ENCODE measurements around the gene PGD.
"Not testable (repeated sequence)": the region's sequence is repeated elsewhere in the genome, so short reads cannot be mapped to it uniquely, and the experiment has no call there.

Gene PGD

GRCh38 chr1:10361515-10361914, 37.3 kb upstream of the PGD start:
- H3K4me2 ChIP-seq (ENCODE audit: low read length, poor library complexity, severe bottlenecking): no peak overlapping the region
- no peaks in the 10 kb centered on the region for H3K79me1 ChIP-seq (replicated peaks; ENCODE audit: low read length, poor library complexity, severe bottlenecking)
- over 99% methylated on average over 10 of the region's 10 CpGs for WGBS

DNA sequence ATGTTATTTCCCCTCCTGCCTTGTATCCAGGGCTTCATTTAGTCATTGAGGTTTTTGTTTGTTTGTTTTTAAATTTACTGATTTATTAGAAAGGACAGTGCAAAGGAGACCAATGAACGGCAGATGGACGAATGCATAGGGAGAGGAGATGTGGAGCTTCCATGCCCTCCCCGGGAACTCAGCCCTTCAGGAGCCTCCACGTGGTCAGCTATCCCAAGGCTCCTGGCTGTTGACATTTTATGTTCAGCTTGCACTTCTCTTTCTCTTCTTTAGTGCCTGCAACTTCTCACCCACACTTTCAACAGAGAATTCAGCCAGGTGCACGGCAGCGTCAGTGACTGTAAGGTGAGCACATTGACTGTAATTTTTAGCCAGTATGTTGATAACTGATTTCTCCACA, 30.7 kb upstream of the PGD start:
- no peak overlapping the region for H3K23ac ChIP-seq (ENCODE audit: low read length in 2 of 2)
- no peak overlapping the region for H3K27ac ChIP-seq (ENCODE audit: low read length, poor library complexity, severe bottlenecking)
- H3K18ac ChIP-seq (ENCODE audit: low read depth in 1 of 2, low read length in 2 of 2): no peak overlapping the region
- no peak overlapping the region for H2AK5ac ChIP-seq (ENCODE audit: low read length, severe bottlenecking)
- WGBS: 96% methylated on average over 6 of the region's 6 CpGs
- H4K91ac ChIP-seq (ENCODE audit: low read length): no peak overlapping the region
- no peak overlapping the region for H2BK120ac ChIP-seq (ENCODE audit: low read depth, low read length)
- no peak overlapping the region for H2AFZ ChIP-seq (ENCODE audit: low read depth, low read length)
- H4K8ac ChIP-seq (ENCODE audit: low read length): no peak overlapping the region
- DNase-seq: no peak
- no peak overlapping the region for H3K14ac ChIP-seq (ENCODE audit: low read length in 2 of 2)
- H3K4me3 ChIP-seq (ENCODE audit: insufficient read depth in 1 of 2, low read depth in 1 of 2, low read length in 2 of 2): no peak overlapping the region
- H3K27me3 ChIP-seq (ENCODE audit: control insufficient read depth in 1 of 2, insufficient read depth in 1 of 2, low read length in 2 of 2): no peaks in the 10 kb centered on the region
- H3K4me1 ChIP-seq (ENCODE audit: control insufficient read depth, insufficient read depth, low read depth, low read length): no peaks in the 10 kb centered on the region
- no peak overlapping the region for H3K4ac ChIP-seq (ENCODE audit: low read depth in 1 of 2, low read length in 2 of 2)
- no peaks in the 10 kb centered on the region for H3K79me1 ChIP-seq (replicated peaks; ENCODE audit: low read length, poor library complexity, severe bottlenecking)
- H2BK15ac ChIP-seq (ENCODE audit: low read depth, poor library complexity, severe bottlenecking): no peak overlapping the region
- peaks cover 49 to 62% of the 10 kb centered on the region in 2 experiments for H3K36me3 ChIP-seq (ENCODE audit: control insufficient read depth in 1 of 2, insufficient read depth in 2 of 2, low read depth in 1 of 2, low read length in 2 of 2)
- H3K4me2 ChIP-seq (ENCODE audit: low read length, poor library complexity, severe bottlenecking): no peak overlapping the region
- H3K9me3 ChIP-seq (ENCODE audit: control insufficient read depth, low read length): no peaks in the 10 kb centered on the region
- H2BK12ac ChIP-seq (ENCODE audit: low read length in 2 of 2): no peak overlapping the region
- no peak overlapping the region for H2BK5ac ChIP-seq (ENCODE audit: low read depth, low read length, poor library complexity, severe bottlenecking)
- no peak overlapping the region for H3K9ac ChIP-seq (ENCODE audit: low read length)

More at GRCh38 chr1:10361515-10361914, 37.3 kb upstream of the PGD start:
- no peak overlapping the region for H2AFZ ChIP-seq (ENCODE audit: low read depth, low read length)
- H2BK12ac ChIP-seq (ENCODE audit: low read length in 2 of 2): peak overlapping the region in 1 of 2 experiments; percentile 11
- H4K91ac ChIP-seq (ENCODE audit: low read length): no peak overlapping the region
- no peak overlapping the region for H3K18ac ChIP-seq (ENCODE audit: low read depth in 1 of 2, low read length in 2 of 2)
- H3K14ac ChIP-seq (ENCODE audit: low read length in 2 of 2): no peak overlapping the region
- H3K27ac ChIP-seq (ENCODE audit: low read length, poor library complexity, severe bottlenecking): no peak overlapping the region
- H3K9ac ChIP-seq (ENCODE audit: low read length): no peak overlapping the region
- DNase-seq: no peak
- H2BK120ac ChIP-seq (ENCODE audit: low read depth, low read length): no peak overlapping the region
- H2AK5ac ChIP-seq (ENCODE audit: low read length, severe bottlenecking): no peak overlapping the region
- H3K36me3 ChIP-seq (ENCODE audit: control insufficient read depth in 1 of 2, insufficient read depth in 2 of 2, low read depth in 1 of 2, low read length in 2 of 2): peaks cover 25 to 57% of the 10 kb centered on the region in 2 experiments
- H3K4me3 ChIP-seq (ENCODE audit: insufficient read depth in 1 of 2, low read depth in 1 of 2, low read length in 2 of 2): no peak overlapping the region
- H4K8ac ChIP-seq (ENCODE audit: low read length): peak overlapping the region; percentile 33
- H3K4ac ChIP-seq (ENCODE audit: low read depth in 1 of 2, low read length in 2 of 2): no peak overlapping the region
- no peaks in the 10 kb centered on the region for H3K9me3 ChIP-seq (ENCODE audit: control insufficient read depth, low read length)
- no peaks in the 10 kb centered on the region for H3K27me3 ChIP-seq (ENCODE audit: control insufficient read depth in 1 of 2, insufficient read depth in 1 of 2, low read length in 2 of 2)
- H3K23ac ChIP-seq (ENCODE audit: low read length in 2 of 2): no peak overlapping the region
- no peaks in the 10 kb centered on the region for H3K4me1 ChIP-seq (ENCODE audit: control insufficient read depth, insufficient read depth, low read depth, low read length)
- no peak overlapping the region for H2BK5ac ChIP-seq (ENCODE audit: low read depth, low read length, poor library complexity, severe bottlenecking)
- no peak overlapping the region for H2BK15ac ChIP-seq (ENCODE audit: low read depth, poor library complexity, severe bottlenecking)

GRCh38 chr1:10374442-10374860, 24.4 kb upstream of the PGD start:
- no peak overlapping the region for H3K4ac ChIP-seq (ENCODE audit: low read depth in 1 of 2, low read length in 2 of 2)
- no peak overlapping the region for H4K91ac ChIP-seq (ENCODE audit: low read length)
- H3K14ac ChIP-seq (ENCODE audit: low read length in 2 of 2): no peak overlapping the region
- H3K27ac ChIP-seq (ENCODE audit: low read length, poor library complexity, severe bottlenecking): no peak overlapping the region
- H3K18ac ChIP-seq (ENCODE audit: low read depth in 1 of 2, low read length in 2 of 2): no peak overlapping the region
- H3K4me3 ChIP-seq (ENCODE audit: insufficient read depth in 1 of 2, low read depth in 1 of 2, low read length in 2 of 2): no peak overlapping the region
- H4K8ac ChIP-seq (ENCODE audit: low read length): no peak overlapping the region
- no peak overlapping the region for H2BK12ac ChIP-seq (ENCODE audit: low read length in 2 of 2)
- no peak overlapping the region for H2BK15ac ChIP-seq (ENCODE audit: low read depth, poor library complexity, severe bottlenecking)
- no peak overlapping the region for H2BK120ac ChIP-seq (ENCODE audit: low read depth, low read length)
- H3K9me3 ChIP-seq (ENCODE audit: control insufficient read depth, low read length): no peaks in the 10 kb centered on the region
- H3K23ac ChIP-seq (ENCODE audit: low read length in 2 of 2): no peak overlapping the region
- H2AFZ ChIP-seq (ENCODE audit: low read depth, low read length): no peak overlapping the region
- H2BK5ac ChIP-seq (ENCODE audit: low read depth, low read length, poor library complexity, severe bottlenecking): no peak overlapping the region
- H3K27me3 ChIP-seq (ENCODE audit: control insufficient read depth in 1 of 2, insufficient read depth in 1 of 2, low read length in 2 of 2): no peaks in the 10 kb centered on the region
- peaks cover 43 to 65% of the 10 kb centered on the region in 2 experiments for H3K36me3 ChIP-seq (ENCODE audit: control insufficient read depth in 1 of 2, insufficient read depth in 2 of 2, low read depth in 1 of 2, low read length in 2 of 2)
- H2AK5ac ChIP-seq (ENCODE audit: low read length, severe bottlenecking): no peak overlapping the region
- WGBS: 95% methylated on average over 8 of the region's 8 CpGs
- no peak for DNase-seq
- no peak overlapping the region for H3K4me2 ChIP-seq (ENCODE audit: low read length, poor library complexity, severe bottlenecking)
- H3K9ac ChIP-seq (ENCODE audit: low read length): no peak overlapping the region
- H3K79me1 ChIP-seq (replicated peaks; ENCODE audit: low read length, poor library complexity, severe bottlenecking): no peaks in the 10 kb centered on the region
- H3K4me1 ChIP-seq (ENCODE audit: control insufficient read depth, insufficient read depth, low read depth, low read length): peaks cover 6% of the 10 kb centered on the region

GRCh38 chr1:10377365-10378029, 21.4 kb upstream of the PGD start:
- not testable (repeated sequence) for H3K18ac ChIP-seq (ENCODE audit: low read depth in 1 of 2, low read length in 2 of 2); H3K9me3 ChIP-seq (ENCODE audit: control insufficient read depth, low read length); H3K27me3 ChIP-seq (ENCODE audit: control insufficient read depth in 1 of 2, insufficient read depth in 1 of 2, low read length in 2 of 2); H4K91ac ChIP-seq (ENCODE audit: low read length); H3K4me3 ChIP-seq (ENCODE audit: insufficient read depth in 1 of 2, low read depth in 1 of 2, low read length in 2 of 2); H3K79me1 ChIP-seq (replicated peaks; ENCODE audit: low read length, poor library complexity, severe bottlenecking); H2BK120ac ChIP-seq (ENCODE audit: low read depth, low read length); H2BK5ac ChIP-seq (ENCODE audit: low read depth, low read length, poor library complexity, severe bottlenecking); H2AK5ac ChIP-seq (ENCODE audit: low read length, severe bottlenecking); H3K14ac ChIP-seq (ENCODE audit: low read length in 2 of 2); H2BK12ac ChIP-seq (ENCODE audit: low read length in 2 of 2); H2BK15ac ChIP-seq (ENCODE audit: low read depth, poor library complexity, severe bottlenecking); H2AFZ ChIP-seq (ENCODE audit: low read depth, low read length); H3K4me1 ChIP-seq (ENCODE audit: control insufficient read depth, insufficient read depth, low read depth, low read length); H3K4ac ChIP-seq (ENCODE audit: low read depth in 1 of 2, low read length in 2 of 2); H4K8ac ChIP-seq (ENCODE audit: low read length); H3K4me2 ChIP-seq (ENCODE audit: low read length, poor library complexity, severe bottlenecking); H3K23ac ChIP-seq (ENCODE audit: low read length in 2 of 2)
- Histone ChIP-seq H3K9ac (ENCODE audit: low read length) (peak overlapping the region; percentile 84), H3K36me3 (ENCODE audit: control insufficient read depth in 1 of 2, insufficient read depth in 2 of 2, low read depth in 1 of 2, low read length in 2 of 2) (peaks cover 26 to 47% of the 10 kb centered on the region in 2 experiments), H3K27ac (ENCODE audit: low read length, poor library complexity, severe bottlenecking) (peak overlapping the region; percentile 71)
- DNase-seq: peak; percentile 81
- 59% methylated on average over 12 of the region's 14 CpGs for WGBS

Measured in mesenchymal stem cell (in vitro differentiated cells and primary cell).